ENCODE data around the gene IGSF8. TPM values are rescaled to one million over a fixed set of nuclear protein-coding genes. Genes with fewer than 3 reads are reported as not detected.

IGSF8 gene
- total RNA-seq, 1 experiment from 2014 or later: 35.6 TPM

DNA sequence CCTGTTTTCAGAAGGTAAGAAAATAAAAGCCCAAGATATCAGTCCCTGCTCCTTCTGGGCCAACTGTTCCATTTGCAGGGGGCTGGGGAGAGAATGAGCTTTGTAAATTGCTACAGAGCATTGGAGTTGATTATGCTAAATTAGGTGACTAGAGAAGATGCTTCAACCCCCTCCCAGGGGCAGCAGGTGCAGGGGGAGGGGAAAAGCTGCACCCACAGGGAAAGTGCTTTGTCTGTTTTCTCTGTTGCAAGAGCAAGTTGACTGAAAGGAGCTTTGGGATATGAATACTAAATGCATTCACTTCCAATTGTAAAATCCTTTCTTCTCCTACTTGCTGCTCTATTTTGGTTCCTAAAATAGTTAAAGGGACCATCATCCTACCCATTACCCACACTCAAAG is 50.1 kb downstream of the IGSF8 start:
- no peak for TF ChIP-seq ZNF274 (IDR thresholded peaks at IDR 0.05; ENCODE audit: low read depth, low read length)
- DNase-seq (ENCODE audit: low read depth, low spot score) (no peak), ATAC-seq (no peak)
- CTCF ChIA-PET: interaction anchor here (1.3 kb wide), 1 partner anchor 10 kb away, joined by 5 read pairs; no protein-coding TSS in a partner anchor
- Histone ChIP-seq H3K4me1 (ENCODE audit: control insufficient read depth in 1 of 2, insufficient read depth in 2 of 2, low read length in 2 of 2) (peaks cover 4 to 6% of the 10 kb centered on the region in 2 experiments; a peak in 3 of 4 replicates), H2AFZ (ENCODE audit: low read depth, low read length, poor library complexity, severe bottlenecking) (no peak overlapping the region), H3K27ac (ENCODE audit: low read depth, low read length) (no peak overlapping the region), H3K36me3 (ENCODE audit: control insufficient read depth in 1 of 2, insufficient read depth in 2 of 2, low read length in 2 of 2) (no peaks in the 10 kb centered on the region), H3K9ac (ENCODE audit: low read length) (no peak overlapping the region), H3K9me3 (ENCODE audit: control insufficient read depth in 1 of 2, insufficient read depth in 1 of 2, low read depth in 1 of 2, low read length in 2 of 2) (no peaks in the 10 kb centered on the region), H3K4me2 (ENCODE audit: low read length) (no peak overlapping the region), H3K79me2 (ENCODE audit: insufficient read depth, low read length) (no peaks in the 10 kb centered on the region), H4K20me1 (ENCODE audit: insufficient read depth) (no peaks in the 10 kb centered on the region), H3K27me3 (ENCODE audit: insufficient read depth, low read length) (peaks cover 29% of the 10 kb centered on the region), H3K4me3 (replicated peaks in 1 of 2; ENCODE audit: low read depth in 1 of 2, low read length in 2 of 2) (no peak overlapping the region), H3K9me2 (ENCODE audit: insufficient read depth) (no peaks in the 10 kb centered on the region)
- intact Hi-C loops (cut with micrococcal nuclease): no loop called here
- RAD21 ChIA-PET (ENCODE audit: low non-redundant PET in 1 of 2, low total read pairs in 2 of 2, uncharacterized antibody in 2 of 2, unreplicated experiment in 2 of 2): no interaction called here
- POLR2A ChIA-PET: no interaction called here
- BruUV-seq (replicated peaks): no TSS peak

- BruUV-seq (replicated peaks): no TSS peak
- H3K4me1 ChIP-seq (ENCODE audit: control insufficient read depth in 1 of 2, insufficient read depth in 2 of 2, low read length in 2 of 2): peaks cover 4 to 6% of the 10 kb centered on the region in 2 experiments; a peak in 3 of 4 replicates
- no peak for ATAC-seq
- no peaks in the 10 kb centered on the region for H3K9me3 ChIP-seq (ENCODE audit: control insufficient read depth in 1 of 2, insufficient read depth in 1 of 2, low read depth in 1 of 2, low read length in 2 of 2)
- no peak overlapping the region for H3K27ac ChIP-seq (ENCODE audit: low read depth, low read length)
- no peaks in the 10 kb centered on the region for H3K36me3 ChIP-seq (ENCODE audit: control insufficient read depth in 1 of 2, insufficient read depth in 2 of 2, low read length in 2 of 2)
- ChIA-PET POLR2A (no interaction called here), RAD21 (ENCODE audit: low non-redundant PET in 1 of 2, low total read pairs in 2 of 2, uncharacterized antibody in 2 of 2, unreplicated experiment in 2 of 2) (interaction anchor here (1.0 to 1.8 kb wide), 3 partner anchors 31 to 329 kb away, joined by 3 to 5 read pairs (median 3); no protein-coding TSS in a partner anchor), CTCF (interaction anchor here (0.9 to 2.9 kb wide), 12 partner anchors 11 to 205 kb away, joined by 3 to 33 read pairs (median 7); partner anchors contain the start of genes IGSF8 and KCNJ9)
- intact Hi-C loops (cut with micrococcal nuclease): no loop called here
- H4K20me1 ChIP-seq (ENCODE audit: insufficient read depth): no peaks in the 10 kb centered on the region
- peaks cover 20% of the 10 kb centered on the region for H3K27me3 ChIP-seq (ENCODE audit: insufficient read depth, low read length)
- peak overlapping the region; percentile 71 for H2AFZ ChIP-seq (ENCODE audit: low read depth, low read length, poor library complexity, severe bottlenecking)
- H3K4me2 ChIP-seq (ENCODE audit: low read length): peak overlapping the region; percentile 46
- no peaks in the 10 kb centered on the region for H3K9me2 ChIP-seq (ENCODE audit: insufficient read depth)
- TF ChIP-seq CTCF (IDR thresholded peaks at IDR 0.05 in 2 of 3, conservative IDR thresholded peaks at IDR 0.05 in 1 of 3; ENCODE audit: borderline replicate concordance in 1 of 3, insufficient read depth in 1 of 3, low read depth in 2 of 3, low read length in 2 of 3) (no peak), TCF7L2 (IDR thresholded peaks at IDR 0.05; ENCODE audit: borderline replicate concordance, extremely low read depth, insufficient read depth, insufficient read length) (no peak)
- H3K4me3 ChIP-seq (replicated peaks in 1 of 2; ENCODE audit: low read depth in 1 of 2, low read length in 2 of 2): no peak overlapping the region
- H3K79me2 ChIP-seq (ENCODE audit: insufficient read depth, low read length): no peaks in the 10 kb centered on the region
- no peak for DNase-seq (ENCODE audit: low read depth, low spot score)
- H3K9ac ChIP-seq (ENCODE audit: low read length): no peak overlapping the region
Measured at GRCh38 chr1:160047111-160047991, 51.1 kb downstream of the IGSF8 start.
